HL-60 (cell line): ENCODE measurements around the gene AMZ1.
"Not testable (repeated sequence)": the region's sequence is repeated elsewhere in the genome, so short reads cannot be mapped to it uniquely, and the experiment has no call there.

Source experiments
- CTCF ChIP-seq: IDR thresholded peaks from one replicate; pipeline ENCODE4 v1.5.1; 2011; ENCODE audit warnings: low read length, control low read depth, inconsistent platforms; ENCODE audit not compliant: insufficient read depth
- GABPA ChIP-seq: IDR thresholded peaks from 2 replicates; pipeline ENCODE4 v1.6.1; 2012; ENCODE audit warnings: low read depth
- REST ChIP-seq: IDR thresholded peaks from 2 replicates; pipeline ENCODE4 v1.6.1; 2012; ENCODE audit warnings: low read depth; ENCODE audit not compliant: insufficient replicate concordance

GRCh38 chr7:2748684-2749083 lies 60.7 kb downstream of the AMZ1 start:
- not testable (repeated sequence) for TF ChIP-seq CTCF, REST, GABPA
